Activated T-helper 1 cell treated with Interleukin-2 at 50 U/mL for 16 hours (primary cell): ENCODE data around the gene DHCR24.
A peak's percentile ranks its signal among the peaks of the same experiment; 100 is the strongest.
"Not testable (repeated sequence)": the region's sequence is repeated elsewhere in the genome, so short reads cannot be mapped to it uniquely, and the experiment has no call there.

Source experiments
- DNase-seq: peaks from one replicate; pipeline ENCODE4 v3.0.0-alpha.2; 2020; ENCODE audit warnings: low read depth

Gene DHCR24, protein sequence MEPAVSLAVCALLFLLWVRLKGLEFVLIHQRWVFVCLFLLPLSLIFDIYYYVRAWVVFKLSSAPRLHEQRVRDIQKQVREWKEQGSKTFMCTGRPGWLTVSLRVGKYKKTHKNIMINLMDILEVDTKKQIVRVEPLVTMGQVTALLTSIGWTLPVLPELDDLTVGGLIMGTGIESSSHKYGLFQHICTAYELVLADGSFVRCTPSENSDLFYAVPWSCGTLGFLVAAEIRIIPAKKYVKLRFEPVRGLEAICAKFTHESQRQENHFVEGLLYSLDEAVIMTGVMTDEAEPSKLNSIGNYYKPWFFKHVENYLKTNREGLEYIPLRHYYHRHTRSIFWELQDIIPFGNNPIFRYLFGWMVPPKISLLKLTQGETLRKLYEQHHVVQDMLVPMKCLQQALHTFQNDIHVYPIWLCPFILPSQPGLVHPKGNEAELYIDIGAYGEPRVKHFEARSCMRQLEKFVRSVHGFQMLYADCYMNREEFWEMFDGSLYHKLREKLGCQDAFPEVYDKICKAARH

DNA sequence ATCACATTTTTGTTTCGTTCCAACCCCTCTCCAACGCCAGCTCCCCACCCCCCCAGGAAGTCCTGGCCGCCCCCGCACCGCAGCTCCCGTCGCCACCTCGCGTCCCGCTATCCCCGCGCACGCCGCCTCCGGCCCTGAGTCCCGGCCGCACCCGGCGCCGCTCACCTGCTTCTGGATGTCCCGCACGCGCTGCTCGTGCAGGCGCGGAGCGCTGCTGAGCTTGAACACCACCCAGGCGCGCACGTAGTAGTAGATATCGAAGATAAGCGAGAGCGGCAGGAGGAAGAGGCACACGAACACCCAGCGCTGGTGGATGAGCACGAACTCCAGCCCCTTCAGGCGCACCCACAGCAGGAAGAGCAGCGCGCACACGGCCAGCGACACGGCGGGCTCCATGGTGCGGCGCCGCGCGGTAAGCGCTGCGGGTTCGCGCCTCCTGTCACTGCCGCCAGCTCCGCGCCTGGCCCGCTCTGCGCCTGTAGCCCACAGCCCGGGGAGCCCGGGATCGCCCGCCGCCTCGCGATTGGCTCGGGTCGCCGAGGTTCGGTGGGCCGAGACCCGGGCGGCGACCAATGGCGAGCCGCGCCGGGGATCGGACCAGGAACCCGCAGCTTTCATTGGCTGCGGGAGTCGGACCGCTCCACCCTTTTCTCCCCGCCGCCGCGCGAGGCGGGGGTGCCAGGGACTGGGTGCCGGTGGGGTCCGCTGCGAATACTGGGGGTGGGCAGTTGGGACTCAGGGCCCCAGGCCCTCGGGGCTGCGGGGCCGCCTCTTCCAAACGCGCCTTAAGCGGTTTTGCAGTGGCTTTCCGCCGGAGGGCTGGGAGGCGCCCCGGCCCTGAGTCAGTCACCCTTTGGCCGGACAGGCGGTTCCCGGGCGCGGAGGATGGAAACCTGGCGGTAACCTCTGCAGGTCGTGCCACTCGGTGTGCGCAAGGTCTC, at the start of gene DHCR24:
TSS of gene DHCR24 (minus strand) at position 472 of the 941 bp plus-strand sequence. CDS start at position 396, 76 bp downstream.
- DNase-seq: peak; percentile 61

DNA sequence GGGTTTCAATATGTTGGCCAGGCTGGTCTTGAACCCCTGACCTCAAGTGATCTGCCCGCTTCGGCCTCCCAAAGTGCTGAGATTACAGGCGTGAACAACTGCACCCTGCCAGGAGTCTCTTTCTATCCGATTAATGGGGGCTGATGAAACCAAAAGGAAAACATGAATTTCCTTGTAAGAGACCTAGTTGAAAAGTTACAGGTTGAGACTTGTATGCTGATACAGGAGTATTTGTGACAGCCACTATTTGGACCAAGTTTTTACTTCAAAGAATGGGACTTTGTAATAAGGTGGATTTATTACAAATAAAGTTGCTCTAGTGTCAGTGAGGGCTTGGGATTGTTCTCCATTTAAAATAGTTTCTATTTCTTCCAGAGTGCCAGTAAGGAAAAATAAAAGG, 49.8 kb upstream of the DHCR24 start:
- DNase-seq: no peak

DNA sequence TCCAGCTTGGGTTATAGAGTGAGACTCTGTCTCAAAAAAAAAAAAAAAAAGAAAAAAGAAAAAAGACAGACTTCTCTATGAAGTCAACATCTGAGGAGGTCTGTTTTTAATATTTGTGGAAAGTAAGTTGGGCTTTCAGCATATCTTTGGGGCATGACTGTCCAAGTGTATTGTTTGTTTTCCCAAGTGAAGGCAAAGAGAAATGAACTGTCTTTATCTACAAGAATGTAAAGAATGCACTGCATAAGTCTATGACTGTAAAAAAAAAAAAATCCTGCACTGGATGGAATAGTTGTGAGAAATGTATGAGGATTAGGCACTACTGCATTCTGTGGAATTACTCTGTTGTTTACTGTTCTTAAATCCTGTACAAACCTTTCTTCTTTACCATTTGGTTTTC, 47.9 kb upstream of the DHCR24 start:
- no peak for DNase-seq

DNA sequence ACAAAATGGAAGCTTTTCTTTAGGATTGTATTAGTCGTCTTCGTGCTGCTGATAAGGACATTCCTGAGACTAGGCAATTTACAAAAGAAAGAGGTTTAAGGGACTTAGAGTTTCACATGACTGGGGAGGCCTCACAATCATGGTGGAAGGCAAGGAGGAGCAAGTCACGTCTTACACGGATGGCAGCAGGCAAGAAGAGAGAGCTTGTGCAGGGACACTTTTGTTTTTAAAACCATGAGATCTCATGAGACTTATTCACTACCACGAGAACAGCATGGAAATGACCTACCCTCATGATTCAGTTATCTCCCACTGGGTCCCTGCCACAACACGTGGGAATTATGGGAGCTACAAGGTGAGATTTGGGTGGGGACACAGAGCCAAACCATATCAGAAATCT, 47.1 kb upstream of the DHCR24 start:
- not testable (repeated sequence) for DNase-seq

DNA sequence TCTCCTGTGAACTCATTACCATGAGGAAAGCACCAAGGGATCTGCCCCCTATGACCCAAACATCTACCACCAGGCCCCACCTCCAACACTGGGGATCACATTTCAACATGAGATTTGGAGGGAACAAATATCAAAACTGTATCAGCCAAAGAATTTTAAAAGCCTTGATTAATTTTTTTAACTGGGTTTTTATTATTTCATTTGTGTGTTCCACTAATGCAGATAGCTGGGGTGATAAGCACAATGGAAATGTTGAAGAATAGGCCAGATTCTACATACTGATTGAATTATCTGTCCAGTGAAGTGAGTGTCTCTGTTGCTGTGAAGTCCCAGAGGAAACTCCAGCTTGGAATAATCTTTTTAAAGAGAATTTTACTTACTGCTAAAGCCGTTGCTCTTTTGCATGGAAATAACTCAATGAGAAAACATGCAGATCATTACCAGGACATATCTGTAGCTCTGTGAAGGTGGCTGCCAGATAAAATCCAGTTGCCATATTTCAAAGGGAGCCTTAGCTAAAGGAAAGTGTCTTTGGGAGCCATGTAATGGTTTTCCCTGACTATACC, 44.4 kb upstream of the DHCR24 start:
- no peak for DNase-seq

DNA sequence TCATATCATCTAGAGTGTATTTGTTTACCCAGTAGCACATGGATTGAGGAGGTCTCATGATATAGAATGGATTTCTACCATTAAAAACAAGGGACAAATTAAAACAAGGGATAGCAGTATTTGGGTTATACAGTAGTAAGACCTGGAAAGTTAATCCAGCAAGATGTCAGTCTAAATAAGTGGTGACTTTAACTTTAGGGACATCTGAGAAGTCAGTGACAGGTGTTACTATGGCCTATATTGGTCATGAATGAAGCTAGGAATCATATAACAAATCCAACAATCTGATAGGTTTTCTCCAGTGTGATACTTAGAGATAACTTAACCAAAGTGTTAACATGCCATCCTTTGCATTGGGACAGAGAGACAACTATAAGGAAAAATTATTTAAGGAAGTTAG, 42.7 kb upstream of the DHCR24 start:
- no peak for DNase-seq

DNA sequence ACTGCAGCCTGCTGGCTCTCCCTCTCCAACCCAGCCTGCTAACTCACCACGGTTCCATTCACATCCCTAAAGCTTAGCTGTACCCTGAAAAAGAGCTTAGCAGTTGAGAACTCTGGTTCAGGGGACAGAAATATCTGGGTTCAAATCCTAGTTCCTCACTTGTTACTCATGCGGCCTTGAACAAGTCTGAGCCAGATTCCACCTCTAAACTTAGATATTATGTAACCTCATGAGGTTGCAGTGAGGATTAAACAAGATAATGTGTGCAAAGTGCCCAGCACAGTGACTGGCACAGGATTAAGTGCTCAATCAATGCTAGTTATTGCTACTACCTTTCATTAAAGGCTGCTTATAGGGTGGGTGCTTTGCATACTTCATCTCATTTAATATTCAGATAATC, 41.3 kb upstream of the DHCR24 start:
- DNase-seq: no peak

DNA sequence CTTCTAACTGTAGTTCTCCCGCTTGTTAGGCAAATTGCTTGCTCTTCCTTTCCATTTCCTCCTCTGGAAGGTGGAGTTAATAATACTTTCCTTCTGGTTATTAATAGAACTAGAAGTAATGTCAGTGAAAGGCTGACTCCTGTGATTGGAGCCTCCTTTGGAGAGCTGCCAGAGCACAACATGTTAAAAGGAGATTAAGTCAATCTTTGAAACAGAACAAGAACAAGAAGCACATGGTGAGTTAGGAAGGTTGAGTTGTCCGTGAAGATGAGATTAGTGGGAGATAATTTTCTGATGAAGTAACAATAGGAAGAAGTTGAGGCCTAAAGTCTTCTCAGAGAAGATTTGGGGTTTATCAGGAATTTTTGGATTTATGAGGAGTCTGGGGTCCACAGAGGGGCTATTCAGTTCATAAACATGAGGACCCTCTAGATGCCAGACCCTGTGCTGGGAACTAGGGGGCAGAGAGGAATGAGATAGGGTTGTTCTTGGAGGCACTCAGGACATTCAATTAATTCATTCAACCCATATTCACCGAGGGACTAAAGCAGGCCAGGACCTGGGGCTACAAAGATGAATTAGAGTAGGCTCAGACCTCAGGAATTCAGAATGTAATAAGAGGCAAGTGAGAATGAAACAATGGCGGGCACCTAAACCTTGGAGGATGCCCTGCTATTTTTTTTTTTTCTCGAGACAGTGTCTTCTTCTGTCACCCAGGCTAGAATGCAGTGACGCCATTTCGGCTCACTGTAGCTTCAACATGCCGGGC, 40.7 kb upstream of the DHCR24 start:
- no peak for DNase-seq

DNA sequence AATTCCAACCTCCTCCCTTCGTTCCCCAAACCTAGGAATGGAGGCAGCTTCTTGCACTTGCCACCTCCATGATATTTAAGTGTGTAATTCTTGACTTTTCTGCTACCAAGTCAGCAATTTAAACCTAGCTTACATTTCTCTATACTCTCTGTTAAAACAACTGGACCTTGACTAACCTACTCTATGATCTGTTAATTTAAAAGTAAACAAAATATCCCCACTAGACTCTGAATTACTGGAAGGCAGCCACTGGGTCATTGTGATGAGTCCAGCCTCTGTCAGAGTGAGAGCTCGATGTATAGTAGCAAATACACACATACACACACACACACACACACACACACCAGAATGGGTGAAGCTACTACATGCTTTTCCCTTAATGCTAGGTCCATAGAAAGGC, 40.0 kb upstream of the DHCR24 start:
- DNase-seq: no peak

DNA sequence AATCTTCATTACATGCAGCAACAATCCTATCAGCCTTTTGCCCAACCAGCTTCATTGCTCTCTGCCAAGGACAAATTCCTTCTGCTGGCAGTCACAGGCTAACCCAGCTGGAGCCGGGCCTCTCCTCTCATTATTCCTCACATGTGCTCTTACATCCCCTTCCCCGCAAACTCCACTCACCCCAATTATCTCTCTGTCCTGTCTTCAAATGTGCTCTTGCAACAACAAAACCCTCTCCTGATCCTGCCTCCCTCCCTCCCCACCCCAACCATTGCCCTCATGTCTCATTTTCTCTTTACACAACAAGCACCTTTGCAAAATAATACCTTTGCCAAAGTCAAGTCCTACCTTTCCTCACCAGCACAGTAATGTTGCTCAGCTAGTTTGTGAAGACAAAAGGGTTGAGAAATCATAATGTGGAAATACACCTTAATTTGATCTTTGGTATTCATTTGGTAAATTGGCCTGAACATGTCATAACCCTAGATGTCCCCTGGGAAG, 36.0 kb upstream of the DHCR24 start:
- no peak for DNase-seq

DNA sequence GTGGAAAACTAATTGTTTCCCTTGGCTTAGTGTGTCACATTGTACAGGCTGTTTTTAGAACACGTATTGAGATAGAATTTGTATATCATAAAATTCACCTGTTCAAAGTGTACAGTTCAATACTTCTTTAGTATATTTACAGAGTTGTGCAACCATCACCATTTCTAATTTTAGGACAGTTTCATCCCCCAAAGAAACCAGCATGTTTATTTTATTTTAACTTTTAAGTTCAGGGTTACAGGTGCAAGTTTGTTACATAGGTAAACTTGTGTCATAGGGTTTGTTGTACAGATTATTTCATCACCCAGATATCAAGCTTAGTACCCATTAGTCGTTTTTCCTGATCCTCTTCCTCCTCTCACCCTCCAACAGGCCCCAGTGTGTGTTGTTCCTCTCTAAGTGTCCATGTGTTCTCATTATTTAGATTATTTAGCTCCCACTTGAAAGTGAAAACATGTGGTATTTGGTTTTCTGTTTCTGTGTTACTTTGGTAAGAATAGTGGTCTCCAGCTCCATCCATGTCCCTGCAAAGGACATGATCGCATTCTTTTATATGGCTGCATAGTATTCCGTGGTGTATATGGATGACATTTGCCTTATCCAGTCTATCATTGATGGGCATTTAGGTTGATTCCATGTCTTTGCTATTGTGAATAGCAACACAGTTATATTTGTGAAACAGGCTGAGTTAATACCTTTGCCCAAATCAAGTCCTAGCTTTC, 35.2 kb upstream of the DHCR24 start:
- DNase-seq: no peak

DNA sequence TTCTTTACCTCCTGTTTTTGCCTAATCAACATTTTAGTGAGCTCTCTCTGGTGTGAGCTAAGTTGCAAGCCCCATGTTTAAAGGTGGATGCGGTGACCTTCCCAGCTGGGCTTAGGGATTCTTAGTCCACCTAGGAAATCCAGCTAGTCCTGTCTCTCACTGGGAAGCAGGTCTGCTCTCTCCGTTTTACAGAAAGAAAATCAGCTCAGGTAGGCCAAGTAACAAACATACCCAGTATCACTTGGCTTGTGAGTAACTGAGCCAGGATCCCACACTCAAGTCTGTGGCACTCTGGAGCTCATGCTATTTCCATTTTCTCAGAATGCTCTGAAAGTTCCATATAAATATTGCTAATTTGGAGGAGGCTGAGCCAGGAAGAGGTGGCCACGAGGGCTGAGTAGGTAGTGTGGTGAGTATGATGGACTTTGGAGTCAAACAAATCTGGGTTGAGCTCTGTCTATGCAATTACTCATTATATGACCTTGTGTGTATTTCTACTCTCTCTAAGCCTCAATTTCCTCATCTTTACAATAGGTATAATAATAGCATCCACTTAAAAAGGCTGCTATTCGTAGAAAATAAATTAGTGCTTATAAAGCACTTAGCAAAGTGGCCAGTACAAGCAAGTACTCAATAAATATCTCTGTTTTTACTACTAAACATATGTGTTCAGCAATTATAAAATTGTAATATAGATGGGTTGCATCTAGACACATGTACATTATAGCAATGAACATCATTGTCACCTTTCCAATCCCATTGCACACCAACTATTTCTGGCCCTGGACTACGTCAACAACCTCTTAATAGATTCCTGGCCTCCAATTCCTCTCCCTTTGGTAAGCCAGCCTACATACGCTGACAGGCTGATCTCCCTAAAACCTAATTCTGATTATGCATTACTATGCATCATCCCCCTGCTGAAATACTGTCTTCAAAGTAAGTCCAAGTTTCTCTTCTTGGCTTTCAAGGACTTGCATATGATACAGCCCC, 32.7 kb upstream of the DHCR24 start:
- no peak for DNase-seq

DNA sequence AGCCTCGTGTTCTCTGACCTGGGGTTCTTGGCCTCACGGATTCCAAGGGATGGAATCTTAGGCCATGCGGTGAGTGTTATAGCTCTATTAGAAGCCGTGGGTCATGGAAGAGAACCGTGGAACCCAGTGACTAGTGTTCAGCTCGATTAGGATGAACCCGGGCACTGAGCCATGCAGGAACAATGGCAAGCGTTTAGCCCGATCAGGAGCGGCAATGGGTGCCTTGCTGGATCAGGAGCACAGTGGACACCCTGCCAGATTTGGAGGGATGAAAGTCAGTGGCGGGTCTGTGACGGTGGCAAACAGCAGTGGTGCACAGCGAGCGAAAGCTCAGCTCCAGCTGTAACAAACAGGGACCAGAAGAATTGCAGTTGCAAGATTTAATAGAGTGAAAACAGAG, 24.1 kb upstream of the DHCR24 start:
- not testable (repeated sequence) for DNase-seq

DNA sequence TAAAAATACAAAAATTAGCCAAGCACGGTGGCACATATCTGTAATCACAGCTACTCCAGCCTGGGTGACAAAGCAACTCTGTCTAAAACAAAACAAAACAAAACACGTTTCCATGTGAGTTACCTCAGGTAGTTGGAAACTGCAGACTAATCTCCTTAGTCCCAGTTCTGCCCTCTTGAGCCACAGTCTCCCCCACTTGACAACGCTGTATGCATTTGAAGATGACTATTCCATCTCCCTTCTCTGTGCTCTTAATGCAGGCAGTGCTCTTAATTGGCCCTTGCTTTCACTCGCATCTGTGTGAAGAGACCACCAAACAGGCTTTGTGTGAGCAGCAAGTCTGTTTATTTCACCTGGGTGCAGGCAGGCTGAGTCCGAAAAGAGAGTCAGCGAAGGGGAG, 19.6 kb upstream of the DHCR24 start:
- DNase-seq: no peak

DNA sequence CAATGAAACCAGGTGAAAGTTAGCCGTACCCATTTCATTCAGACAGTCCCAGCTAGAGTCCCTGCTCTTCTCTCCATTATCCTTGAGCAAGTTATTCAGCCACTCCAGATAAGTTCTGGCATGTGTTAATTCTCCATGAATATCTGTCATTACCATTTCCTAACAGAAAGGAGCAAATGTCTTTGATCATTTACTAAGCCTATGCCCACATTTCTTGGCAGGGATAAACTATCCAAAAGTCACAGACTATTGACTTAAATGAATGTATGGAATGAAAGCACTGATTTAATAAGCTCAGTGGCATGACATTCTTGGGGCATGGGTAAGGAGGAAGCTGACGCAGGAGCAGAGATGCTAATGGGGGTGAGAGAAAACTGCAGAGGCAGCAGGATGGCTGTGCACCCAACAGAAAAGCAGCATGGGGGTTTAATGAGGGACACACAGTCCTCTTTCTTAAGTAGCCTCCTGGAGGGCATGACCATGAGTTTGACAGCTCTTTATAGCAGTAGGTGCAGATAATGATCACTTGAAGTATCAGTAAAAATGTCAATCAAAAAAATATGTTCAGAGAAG, 17.6 kb upstream of the DHCR24 start:
- no peak for DNase-seq

DNA sequence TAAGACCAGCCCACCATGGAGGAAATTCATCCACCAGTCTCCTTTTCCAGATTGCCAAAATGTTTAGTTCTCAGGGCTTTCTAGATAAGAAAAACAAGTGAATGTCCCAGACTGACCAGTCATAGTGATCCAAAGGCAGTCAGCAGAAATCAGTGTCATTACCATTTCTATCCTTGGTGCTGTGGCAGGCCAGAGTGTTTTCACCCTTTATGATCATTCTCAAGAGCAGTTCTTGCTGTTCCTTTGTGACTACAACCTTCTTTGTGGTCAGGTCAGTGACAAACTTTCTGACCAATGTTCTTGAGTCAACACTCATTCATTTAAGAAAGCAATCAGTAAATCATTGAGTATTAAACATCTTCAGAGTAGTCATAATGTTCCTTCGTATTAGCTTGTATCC, 7.3 kb upstream of the DHCR24 start:
- no peak for DNase-seq

DNA sequence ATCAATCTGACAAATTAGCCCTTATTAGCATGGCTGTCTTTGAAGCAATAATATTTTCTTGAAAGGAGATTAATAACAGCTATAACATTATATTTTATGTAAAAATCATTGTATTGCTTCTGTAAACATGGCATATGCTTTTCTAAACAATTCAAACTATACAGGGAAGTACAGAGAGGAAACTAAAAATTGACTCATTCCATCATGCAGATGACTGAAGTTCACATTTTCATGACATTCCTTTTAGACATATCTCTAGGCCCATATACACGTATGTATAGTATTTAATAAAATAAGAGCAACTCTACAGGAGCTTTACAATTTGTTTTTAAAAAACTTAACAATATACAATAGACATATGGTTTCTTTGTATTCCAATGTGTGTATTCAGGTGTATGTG, 5.6 kb upstream of the DHCR24 start:
- no peak for DNase-seq

DNA sequence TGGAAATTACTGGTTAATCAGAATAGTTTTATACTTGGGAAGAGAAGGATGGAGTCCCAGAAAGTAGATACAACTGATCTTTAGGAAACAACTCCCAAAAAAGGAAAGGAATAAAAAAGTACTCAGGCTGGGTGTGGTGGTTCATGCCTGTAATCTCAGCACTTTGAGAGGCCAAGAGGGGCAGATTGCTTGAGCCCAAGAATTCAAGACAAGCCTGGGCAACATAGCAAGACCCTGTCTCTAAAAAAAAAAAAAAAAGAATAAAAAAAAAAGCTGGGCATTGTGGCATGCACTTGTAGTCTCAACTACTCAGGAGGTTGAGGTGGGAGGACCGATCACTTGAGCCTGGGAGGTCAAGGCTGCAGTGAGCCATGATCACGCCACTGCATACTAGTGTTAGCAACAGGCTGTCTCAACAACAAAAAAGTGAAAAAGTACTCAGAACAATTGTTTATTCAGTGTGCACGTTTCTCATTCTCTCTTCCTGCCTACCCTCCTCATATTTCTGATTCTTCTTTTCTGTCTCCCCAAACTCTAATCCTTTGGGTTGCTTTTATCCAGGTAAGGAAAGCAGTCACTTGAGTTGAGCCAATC, 2.2 kb upstream of the DHCR24 start:
- no peak for DNase-seq
